GM19239 (cell line): ENCODE data around the gene LILRB3.
A peak's percentile ranks its signal among the peaks of the same experiment; 100 is the strongest.
"Not testable (repeated sequence)": the region's sequence is repeated elsewhere in the genome, so short reads cannot be mapped to it uniquely, and the experiment has no call there.

Experiments
- DNase-seq: peaks from one replicate; pipeline ENCODE4 v3.0.0; 2011; ENCODE audit warnings: low spot score; ENCODE audit not compliant: insufficient read length
- FAIRE-seq: peaks from 2 replicates; lab custom pipeline; 2011; peaks lifted over from hg19 to GRCh38; lab: Jason Lieb, UNC

Gene LILRB3

GRCh38 chr19:54172471-54173358 is 50.1 kb downstream of the LILRB3 start, which contains the start of gene TMC4:
TSS of gene TMC4 (minus strand) at chr19:54173160. CDS start at chr19:54173117, 43 bp downstream.
- DNase-seq, result no peak
- FAIRE-seq, result no peak

GRCh38 chr19:54171736-54172431 is 50.9 kb downstream of the LILRB3 start:
- FAIRE-seq, result not testable (repeated sequence)

GRCh38 chr19:54169149-54169740 is 53.6 kb downstream of the LILRB3 start:
- DNase-seq (no peak), FAIRE-seq (no peak)

More at GRCh38 chr19:54171736-54172431, 50.9 kb downstream of the LILRB3 start:
- DNase-seq, result not testable (repeated sequence)

- FAIRE-seq, result peak; percentile 92
- DNase-seq, result peak; percentile 95
These were observed 54.5 kb downstream of the LILRB3 start for GRCh38 chr19:54168174-54168917.
